NCI-H1930 (cell line): Measurements from ENCODE around the gene MRPL20.
"Not testable (repeated sequence)": the region's sequence is repeated elsewhere in the genome, so short reads cannot be mapped to it uniquely, and the experiment has no call there.

Experiments
- DNase-seq, 2 experiments: peaks; one replicate each; lab custom pipeline; 2025; lab: John Stamatoyannopoulos, UW

The MRPL20 gene

GRCh38 chr1:1385931-1386330, 21.2 kb downstream of the MRPL20 start:
- no peak for DNase-seq

- not testable (repeated sequence) for DNase-seq
Measured at GRCh38 chr1:1385339-1385738, 21.8 kb downstream of the MRPL20 start.

DNA sequence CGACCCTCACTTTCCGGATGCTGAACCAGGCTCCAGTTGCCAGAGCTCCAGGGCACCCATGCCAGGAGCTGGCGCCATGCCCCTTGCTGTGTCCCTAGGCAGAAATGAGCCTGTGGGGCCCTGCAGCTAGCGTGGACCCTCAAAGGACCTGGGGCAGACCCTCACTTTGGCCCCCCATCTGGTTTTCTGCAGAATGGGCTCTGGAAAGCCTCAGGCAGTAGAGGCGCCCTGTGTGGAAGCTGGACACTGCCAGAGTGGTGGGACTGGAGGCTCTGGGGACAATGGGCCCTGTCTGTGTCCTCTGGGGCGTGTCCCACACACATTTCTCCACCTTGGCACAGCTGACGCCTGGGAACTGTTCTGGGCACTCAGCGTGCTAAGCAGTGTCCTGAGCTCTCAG, 25.8 kb downstream of the MRPL20 start:
- DNase-seq, result no peak

DNA sequence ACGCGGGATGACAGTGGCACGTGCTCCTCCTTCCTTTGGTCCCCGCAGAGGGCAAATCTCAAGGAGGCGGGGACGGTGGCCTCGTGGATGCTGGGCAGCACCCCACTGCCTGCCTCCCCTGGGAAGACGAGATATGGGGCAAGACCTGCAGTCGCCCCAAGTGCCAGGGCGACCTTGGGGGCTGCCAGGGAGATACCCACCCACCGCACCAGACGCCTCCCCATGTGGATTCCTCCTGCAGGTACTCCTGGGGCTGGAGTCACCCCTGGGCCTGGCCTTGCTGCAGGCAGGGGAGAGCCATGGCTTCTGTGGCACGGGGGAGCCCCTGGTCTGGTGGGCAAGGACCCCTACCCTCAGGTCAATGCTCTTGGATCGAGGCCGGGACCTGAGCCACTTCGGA, 26.2 kb downstream of the MRPL20 start:
- DNase-seq, result no peak

GRCh38 chr1:1377540-1378205, 29.4 kb downstream of the MRPL20 start:
- no peak for DNase-seq

GRCh38 chr1:1376551-1377226, 30.4 kb downstream of the MRPL20 start:
- DNase-seq, result no peak

DNA sequence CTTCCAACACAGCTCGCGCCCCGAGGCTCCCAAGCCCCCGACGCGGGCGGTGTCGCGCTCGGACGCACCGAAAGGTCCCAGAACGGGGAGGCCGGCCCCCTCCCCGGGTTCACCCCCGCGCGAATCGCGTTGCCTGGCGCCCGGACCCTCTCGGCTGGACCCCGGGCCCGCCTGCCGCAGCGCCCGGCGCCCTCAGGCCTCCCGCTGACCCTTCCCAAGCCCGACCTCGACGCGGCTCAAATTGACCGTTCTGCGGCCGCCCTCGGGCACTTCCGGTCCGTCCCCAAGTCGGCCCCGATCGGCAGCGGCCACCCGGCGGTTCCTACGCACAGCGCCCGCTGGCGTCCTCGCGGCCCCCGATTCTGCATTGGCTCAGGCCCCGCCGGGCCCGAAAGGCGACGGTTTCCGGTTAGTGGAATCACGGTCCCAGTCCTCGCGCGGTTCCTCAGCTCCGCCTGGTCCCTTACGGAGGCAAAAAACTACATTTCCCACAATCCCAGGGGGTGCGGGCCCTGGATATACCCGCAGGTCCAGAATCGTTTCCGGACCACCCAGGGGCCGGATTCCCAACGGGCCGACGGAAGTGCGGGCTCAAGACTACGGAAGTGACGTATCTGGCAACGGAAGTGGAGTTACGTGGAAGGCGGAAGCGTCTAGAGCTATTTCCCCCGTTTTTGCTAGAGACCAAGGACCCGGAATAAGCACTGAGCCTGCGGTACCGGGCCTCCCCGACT, 32.0 kb downstream of the MRPL20 start, which contains the start of gene AURKAIP1:
TSS of gene AURKAIP1 (minus strand) at position 279 of the 734 bp plus-strand sequence. CDS start 451 bp downstream, outside the sequence.
- peak; percentile 99 to 100 for DNase-seq

DNA sequence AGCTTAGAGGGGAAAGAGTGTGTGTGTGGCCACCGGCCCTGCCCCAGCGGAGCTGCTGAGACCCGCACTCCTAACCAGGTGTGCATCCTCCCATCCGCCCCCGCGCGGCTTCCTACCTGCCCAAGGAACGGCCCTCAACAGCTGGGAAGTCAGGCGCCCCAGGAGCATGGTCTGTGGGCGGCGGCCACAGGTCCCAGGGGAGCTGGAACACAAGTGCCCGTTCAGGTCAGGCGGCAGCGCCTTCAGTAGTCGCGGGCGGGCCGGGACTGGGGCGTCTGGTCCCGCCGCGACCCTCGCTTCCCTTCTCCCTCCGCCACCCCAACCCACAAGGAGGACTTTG, 32.5 kb downstream of the MRPL20 start:
- no peak for DNase-seq

DNA sequence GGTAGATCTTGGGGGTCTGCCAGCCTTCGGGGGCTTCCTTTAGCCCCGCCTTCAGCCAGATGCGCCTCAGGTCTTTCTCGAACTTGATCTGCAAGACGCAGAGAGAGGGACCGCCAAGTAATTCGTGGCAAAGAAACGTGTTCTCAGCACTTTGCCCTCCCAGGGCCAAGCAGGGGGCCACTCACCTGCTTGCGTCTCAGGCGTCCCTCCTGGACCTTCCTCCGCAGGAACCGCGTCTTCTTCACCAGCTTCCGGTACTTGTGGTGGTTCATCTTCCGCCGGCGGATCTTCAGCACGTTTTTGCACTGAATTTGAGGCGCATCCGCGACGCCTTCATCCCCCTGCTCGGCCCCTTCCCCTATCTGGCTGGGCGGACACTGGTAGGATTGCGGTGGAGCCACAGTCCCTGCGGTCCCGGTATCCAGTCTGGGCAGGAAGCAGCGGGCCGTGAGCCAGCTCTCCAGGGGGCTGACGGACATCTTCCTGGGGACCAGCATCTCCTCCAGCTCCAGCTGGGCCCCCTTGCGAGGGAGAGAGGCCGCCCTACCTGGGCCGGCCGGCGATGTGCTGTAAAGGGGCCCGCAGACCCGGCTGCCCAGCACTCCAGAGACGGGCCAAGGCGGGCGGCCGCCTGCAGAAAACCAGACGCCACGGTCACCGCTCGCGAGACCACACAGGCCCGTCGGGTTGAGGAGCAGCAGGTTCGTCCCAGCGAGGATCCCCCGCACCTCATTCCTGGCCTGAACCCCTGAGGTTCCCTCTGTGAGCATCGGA, 33.1 kb downstream of the MRPL20 start:
- DNase-seq, result no peak

GRCh38 chr1:1373051-1373814, 33.9 kb downstream of the MRPL20 start:
- no peak for DNase-seq

DNA sequence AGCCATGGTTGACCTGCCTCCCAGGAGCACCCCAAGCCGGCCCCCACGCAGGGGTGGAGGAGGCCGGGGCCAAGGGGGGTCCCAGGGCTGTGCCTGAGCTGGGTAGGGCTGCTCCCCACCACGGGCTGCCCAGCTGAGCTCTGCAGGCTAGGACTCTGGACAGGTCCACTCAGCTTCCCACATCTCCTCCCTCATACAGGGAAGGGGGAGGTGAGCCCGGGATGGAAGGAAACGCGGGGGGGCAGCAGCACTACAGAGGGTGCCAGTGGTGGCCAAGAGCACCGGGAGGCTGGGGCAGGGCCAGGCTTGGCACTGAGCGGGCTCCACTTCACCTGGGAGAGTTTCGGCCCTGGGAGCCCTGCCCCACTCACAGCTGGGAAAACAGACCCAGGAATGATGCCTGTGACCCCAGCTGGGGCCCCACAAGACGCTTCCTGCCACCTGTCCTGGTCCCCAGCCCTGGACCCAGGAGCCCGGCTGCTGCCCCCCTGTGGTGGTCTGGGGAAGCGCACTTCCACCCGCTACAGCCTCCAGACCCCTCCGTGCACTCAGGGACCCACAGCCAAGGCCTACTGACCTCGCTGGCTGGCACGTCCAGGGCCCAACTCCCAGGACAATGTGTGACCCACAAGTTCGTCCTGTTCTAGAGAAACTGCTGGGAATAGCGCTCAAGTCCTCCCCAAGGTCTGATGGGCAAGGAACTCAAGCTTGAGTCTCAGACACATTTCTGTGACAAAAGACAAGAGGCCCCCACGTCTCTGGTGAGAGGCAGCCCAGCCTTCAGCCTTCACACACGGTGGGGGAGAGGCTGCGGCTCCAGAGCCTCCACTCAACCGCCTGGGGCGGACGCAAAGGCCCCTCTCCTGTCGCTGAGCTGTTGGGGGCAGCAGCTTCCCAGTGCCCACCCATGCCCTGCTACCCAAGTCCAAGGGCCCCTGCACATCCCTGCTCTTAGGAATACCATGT, 35.1 kb downstream of the MRPL20 start:
- peak in 1 of 2 experiments; percentile 47 for DNase-seq

GRCh38 chr1:1371364-1371745, 35.7 kb downstream of the MRPL20 start:
- no peak for DNase-seq

DNA sequence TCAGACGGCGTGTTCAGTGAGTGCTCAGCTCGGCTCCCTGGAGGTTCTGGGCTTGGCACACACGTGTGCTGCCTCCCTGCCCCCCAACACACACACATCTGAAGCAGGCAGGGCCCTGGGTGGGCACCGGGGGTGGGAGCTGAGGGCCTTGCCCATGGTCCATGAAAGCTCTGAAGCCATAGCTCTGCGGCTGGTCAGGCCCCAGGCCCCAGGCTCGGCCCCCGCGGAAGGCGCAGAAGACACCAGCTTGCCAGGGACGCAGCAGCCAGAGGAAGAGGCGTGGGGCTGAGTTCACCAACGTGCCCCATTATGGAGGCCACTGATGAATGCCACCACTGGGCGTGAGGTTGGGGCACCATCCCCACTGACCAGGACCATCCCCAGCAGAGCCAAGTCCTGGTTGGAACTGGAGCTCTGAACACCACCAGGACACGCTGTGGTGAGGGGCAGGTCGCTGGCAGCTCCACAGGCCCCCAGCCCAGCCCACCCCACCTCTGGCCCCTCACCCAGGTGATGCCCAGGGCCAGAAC, 36.3 kb downstream of the MRPL20 start:
- no peak for DNase-seq

DNA sequence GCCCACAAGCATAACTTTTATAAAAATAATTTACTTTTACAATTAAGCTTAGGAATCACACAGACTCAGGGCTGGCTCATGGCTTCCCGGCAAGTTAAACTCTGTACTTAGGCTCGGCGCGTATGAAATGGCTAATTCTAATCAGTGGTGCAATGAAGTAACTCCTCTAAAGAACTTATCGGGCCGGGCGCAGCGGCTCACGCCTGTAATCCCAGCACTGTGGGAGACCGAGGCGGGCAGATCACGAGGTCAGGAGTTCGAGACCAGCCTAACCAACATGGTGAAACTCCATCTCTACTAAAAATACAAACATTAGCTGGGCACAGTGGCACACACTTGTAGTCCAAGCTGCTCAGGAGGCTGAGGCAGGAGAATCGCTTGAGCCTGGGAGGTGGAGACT, 37.0 kb downstream of the MRPL20 start:
- DNase-seq, result not testable (repeated sequence)

- no peak for DNase-seq
Measured at GRCh38 chr1:1367315-1367714, 39.8 kb downstream of the MRPL20 start.

- DNase-seq, result no peak
Measured at GRCh38 chr1:1366699-1367066, 40.4 kb downstream of the MRPL20 start.

DNA sequence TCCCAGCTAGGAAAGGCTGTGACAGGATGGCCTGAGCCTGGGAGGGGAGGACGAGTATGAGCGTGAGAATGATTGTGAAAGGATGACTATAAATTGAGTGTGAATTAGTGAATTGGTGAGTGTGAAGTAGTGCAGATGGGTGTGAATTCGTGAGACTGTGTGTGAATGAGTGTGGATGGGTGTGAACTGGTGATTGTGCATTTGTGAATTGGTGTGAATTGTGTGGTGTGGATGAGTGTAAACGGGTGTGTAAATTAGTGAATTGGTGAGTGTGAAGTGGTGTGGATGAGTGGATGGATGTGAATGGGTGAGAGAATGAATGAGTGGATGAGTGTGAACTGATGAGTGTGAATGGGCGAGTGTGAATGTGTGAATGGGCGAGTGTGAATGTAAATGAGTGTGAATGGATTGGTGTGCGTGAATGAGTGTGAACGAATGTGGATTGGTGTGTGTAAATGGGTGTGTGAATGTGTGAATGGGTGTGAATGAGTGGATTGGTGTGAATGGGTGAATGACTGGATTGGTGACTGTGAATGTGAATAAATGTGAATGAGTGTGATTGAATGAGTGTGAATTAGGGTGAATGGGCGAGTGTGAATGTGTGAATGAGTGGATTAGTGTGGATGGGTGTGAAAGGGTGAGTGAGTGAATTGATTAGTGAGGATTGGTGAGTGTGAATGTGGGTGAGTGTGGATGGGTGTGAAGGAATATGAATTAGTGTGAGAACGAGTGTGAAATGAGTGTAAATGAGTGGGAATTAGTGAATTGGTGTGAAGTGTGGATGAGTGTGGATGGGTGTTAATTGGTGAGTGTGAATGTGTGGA, 41.0 kb downstream of the MRPL20 start:
- no peak for DNase-seq

- DNase-seq, result no peak
Measured at GRCh38 chr1:1364266-1364665, 42.8 kb downstream of the MRPL20 start.

- no peak for DNase-seq
Measured at GRCh38 chr1:1361982-1362423, 45.1 kb downstream of the MRPL20 start.
